ENCODE measurements around the gene MAN1C1.

Gene MAN1C1

DNA sequence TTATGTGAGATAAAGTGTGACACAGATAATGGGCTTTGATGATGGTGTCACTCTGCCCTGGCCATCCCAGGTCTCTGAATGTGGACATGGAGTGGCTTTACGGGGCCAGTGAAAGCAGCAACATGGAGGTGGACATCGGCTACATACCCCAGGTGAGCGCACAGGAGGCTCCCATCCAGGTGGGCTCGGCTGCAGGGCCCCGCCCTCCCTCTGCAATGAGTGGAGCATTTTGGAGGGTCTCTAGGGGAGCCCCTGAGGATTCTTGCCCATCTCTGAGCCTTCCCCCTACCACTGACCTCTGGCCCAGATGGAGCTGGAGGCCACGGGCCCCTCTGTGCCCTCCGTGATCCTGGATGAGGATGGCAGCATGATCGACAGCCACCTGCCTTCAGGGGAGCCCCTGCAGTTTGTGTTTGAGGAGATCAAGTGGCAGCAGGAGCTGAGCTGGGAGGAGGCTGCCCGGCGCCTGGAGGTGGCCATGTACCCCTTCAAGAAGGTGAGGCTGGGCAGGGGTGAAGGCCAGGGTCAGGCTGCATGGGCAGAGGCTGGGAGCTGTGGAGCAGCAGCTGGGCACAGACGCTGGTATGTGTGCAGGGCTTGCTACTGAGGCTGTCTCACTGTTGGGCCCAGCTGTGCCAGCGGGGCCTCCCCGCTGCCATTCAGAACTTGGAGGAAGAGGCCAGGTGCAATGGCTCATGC is 194.9 kb downstream of the MAN1C1 start:
- DNase-seq (ENCODE audit: low read depth in 1 of 2, low spot score in 1 of 2): no peak

DNA sequence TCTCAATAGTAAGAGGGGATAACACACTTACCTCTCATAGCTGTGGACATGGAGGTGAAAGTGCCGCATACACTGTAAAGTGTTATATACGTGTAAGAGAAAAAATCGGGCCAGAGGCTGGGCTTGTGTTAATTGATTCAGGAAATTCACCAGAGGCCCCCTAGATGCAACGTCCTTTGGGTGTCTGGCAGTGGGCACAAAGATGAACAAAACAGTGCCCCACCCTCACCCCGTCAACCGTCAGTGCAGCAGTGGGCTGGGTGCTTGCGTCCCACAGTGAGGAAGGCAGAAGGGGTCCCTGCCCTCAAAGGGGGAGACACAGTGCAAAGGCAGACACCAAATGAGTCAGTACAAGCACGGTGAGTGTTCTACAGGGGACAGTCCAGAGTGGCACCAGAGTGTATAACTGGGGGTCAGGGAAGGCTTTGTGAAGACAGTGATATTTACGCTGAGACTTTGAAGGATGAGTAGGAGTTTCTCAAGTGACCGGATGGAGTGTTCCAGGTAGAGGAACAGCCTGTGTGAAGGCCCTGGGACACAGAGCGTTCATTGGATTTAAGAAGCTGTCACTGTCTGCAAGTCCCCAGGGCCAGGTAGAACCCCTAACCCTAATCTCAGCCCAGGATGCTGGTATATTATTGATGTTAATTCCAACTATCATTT is 196.6 kb downstream of the MAN1C1 start:
- no peak for DNase-seq (ENCODE audit: low read depth in 1 of 2, low spot score in 1 of 2)

DNA sequence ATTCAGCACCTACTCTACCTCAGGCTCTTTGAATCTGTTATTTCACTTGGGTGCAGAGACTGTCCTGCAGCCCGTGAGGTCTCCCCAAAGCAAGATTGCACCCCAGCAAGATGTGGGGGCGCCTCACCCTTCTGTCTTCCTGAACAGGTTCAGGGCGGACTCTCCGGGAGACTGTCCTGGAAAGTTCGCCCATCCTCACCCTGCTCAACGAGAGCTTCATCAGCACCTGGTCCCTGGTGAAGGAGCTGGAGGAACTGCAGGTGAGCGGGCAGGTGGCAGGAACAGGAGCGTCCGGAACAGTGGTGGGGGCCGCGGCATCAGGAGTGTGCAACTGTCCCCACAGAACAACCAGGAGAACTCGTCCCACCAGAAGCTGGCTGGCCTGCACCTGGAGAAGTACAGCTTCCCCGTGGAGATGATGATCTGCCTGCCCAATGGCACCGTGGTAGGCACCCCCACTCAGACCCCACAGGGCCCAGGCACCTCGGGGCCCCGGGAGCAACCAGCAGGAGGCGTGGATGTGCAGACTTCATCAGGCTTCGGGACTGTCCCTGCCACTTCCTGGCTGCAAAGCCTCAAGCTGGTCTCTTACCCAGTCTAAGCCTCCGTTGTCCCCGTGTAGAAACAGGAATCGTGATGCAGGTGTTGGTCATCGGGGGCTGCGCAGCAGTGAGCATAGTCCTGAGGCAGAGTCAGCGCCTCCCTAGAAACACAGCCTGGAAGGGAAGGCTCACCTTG is 197.3 kb downstream of the MAN1C1 start:
- DNase-seq (ENCODE audit: low read depth in 1 of 2, low spot score in 1 of 2): no peak

DNA sequence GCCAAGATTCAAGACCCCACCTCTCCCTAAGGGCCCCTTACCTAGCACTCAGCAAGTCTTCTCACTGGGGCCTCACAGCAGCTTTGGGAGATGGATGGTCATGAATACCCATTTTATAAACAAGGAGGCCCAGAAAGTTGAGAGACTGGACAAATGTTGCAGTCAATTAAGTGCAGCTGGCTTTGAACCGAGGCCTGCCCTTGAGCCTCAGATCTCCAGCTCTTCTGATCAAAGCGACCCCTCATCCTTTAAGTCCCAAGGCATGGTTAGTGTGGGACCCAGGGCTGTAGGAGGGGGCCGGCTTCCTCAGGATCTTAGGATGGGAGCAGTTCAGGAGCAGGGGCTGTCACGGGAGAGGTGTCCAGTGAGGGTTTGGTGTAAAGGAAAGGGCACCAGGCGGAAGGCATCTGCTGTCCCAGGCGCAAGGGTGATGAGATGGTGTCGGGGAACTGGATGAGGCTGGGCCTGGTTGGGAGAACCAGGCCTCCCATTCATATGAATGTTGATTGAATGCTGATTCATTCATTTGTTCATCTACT is 198.0 kb downstream of the MAN1C1 start:
- DNase-seq (ENCODE audit: low read depth in 1 of 2, low spot score in 1 of 2): no peak

DNA sequence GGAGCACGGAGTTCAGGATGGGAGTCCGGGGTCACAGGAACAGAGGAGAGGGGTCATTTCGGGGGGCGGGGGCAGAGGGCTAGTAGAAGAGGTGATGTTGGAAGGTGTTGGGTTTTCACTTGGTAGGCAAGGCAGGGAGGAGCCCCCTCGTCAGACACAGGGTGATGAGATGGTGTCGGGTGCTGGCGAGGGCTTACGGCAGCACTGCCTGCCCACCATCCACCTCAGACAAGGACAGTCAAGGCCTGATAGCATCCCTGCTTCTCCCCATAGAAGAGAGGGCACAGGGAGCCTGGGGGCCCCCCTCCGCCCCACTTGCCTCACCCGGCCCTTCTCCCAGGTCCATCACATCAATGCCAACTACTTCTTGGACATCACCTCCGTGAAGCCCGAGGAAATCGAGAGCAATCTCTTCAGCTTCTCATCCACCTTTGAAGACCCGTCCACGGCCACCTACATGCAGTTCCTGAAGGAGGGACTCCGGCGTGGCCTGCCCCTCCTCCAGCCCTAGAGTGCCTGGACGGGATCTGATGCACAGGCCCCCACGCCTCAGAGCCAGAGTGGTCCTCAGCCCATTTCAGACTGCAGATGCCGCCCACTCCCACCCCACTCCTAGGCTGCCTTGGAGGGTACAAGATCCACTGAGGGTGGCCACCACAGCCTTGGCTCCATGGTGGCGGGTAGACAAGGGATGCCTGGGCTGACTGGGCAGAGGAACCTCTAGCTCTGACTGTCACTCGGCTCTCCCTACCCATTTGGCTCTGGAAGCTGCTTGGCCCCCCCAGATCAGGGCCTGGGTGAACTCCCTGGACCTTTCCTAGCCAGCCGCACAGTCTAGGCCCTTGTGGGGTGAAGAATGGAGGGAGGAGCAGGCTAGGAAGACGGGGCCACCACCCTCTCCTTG is 198.9 kb downstream of the MAN1C1 start:
- no peak for DNase-seq (ENCODE audit: low read depth in 1 of 2, low spot score in 1 of 2)

DNA sequence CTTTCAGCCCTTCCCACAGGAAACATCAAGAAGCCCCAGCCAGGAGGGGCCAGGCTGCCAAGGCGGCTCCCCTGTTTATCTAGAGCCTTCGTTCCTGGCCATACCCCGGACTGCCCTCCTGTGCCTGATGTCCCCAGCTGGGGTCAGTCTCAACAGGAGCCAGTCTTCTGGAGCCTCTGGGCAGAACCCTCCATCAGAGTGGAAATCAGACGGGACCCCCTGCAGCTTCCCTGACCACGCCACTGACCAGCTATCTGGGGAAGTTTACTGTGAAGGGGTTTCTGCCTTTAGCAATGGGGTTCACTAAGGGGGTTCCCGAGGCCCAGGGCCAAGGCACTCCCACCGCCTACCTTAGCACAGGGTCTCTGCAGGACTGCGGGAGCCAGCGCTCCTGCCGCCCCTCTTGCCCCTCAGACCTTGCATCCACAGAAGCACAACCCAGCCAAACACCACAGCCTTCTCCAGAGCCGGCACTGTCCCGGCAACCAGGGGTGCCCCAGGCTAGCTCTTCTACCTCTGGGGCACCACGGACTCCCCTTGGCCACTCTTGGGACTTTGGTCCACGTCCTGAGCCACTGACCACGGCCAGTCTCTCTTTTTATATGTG is 199.6 kb downstream of the MAN1C1 start:
- no peak for DNase-seq (ENCODE audit: low read depth in 1 of 2, low spot score in 1 of 2)

DNA sequence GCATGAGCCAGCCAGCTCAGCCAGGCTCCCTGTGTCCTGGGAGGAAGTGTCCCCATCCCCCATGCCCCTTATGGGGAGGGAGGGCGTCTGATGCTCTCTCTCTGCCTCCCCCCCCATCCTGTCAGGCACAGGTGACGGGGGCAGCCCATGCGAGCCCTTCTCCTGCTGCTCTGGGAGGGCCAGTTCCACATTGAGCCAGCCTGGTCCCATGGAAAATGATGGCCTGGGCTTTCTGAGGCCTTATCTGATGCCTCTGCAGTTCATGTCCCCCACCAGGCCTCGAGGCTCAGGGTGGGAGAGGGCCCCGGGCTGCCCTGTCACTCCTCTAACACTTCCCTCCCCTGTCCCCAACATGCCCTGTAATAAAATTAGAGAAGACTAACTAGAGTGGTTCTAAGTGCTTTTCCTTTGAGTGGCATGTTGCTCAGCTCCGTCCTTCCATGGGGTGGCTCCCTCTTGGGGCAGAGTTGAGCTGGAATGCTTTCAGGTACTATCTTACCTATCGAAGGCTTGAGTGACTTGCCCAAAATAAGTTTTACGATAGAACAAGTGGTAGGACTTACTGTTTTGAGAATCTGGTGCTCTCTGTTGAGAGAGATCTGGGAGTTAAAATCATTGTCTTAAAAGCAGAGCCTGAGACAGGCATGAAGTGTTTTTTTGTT is 201.4 kb downstream of the MAN1C1 start:
- no peak for DNase-seq (ENCODE audit: low read depth in 1 of 2, low spot score in 1 of 2)

DNA sequence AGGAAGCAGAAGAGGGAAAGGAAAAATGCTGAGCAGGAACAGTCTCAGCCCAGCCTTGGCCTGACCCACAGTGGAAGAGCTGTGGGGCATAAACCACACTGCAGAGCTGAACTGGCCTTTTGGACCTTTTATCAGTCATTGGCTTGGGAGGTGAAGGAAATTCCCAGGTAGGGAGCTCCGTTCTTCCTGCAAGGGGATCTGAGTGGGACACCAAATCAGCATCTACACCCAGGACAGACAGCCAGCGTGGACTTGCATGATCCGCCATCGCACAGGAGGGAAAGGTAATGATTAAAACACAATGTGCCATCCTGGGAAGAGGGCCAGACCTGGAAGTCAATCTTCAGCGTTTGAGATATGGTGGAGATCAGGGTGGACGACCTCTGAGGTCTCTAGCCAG is 202.0 kb downstream of the MAN1C1 start:
- DNase-seq (ENCODE audit: low read depth in 1 of 2, low spot score in 1 of 2): no peak

DNA sequence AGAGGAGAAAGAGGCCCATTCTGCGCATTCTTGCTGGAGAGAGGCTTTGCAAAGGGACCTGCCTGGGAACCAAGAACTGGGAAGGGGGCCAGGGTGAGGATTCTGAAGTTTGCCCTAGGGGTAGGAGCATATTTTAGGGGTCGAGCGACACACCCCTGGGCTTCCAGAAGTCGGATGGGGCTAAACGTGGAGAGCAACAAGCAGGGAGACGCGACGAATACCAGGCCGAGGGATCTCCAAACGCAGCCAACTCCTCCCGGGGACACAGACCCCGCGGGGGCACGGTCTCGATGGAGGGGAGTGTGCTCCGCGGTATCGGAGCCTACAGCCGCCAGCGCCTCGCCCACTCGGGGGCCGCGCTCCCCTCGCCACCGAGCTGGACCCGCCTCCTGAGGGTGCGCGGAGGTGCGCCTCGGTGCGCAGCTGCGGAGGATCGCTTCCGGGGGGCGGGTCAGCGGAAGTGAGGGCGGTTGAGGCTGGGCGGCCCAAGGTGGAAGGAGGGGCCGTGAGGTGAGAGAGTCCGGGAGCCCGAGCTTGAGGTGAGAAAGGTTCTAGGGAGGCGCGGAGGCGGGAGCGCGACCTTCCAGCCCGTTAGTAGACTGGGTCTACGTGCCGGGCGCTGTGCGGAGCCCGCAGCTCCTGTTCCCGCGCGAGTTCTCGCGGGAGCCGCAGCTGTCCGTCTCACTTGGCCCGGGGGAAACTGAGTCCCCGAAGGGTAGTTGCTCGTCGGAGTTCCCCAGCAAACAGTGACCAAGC is 203.1 kb downstream of the MAN1C1 start, which contains the start of gene MTFR1L:
Gene MTFR1L (plus strand): TSS at position 464 of the 756 bp plus-strand sequence. CDS start 3,151 bp downstream, outside the sequence.
- peak; percentile 90 for DNase-seq (ENCODE audit: low read depth in 1 of 2, low spot score in 1 of 2)

DNA sequence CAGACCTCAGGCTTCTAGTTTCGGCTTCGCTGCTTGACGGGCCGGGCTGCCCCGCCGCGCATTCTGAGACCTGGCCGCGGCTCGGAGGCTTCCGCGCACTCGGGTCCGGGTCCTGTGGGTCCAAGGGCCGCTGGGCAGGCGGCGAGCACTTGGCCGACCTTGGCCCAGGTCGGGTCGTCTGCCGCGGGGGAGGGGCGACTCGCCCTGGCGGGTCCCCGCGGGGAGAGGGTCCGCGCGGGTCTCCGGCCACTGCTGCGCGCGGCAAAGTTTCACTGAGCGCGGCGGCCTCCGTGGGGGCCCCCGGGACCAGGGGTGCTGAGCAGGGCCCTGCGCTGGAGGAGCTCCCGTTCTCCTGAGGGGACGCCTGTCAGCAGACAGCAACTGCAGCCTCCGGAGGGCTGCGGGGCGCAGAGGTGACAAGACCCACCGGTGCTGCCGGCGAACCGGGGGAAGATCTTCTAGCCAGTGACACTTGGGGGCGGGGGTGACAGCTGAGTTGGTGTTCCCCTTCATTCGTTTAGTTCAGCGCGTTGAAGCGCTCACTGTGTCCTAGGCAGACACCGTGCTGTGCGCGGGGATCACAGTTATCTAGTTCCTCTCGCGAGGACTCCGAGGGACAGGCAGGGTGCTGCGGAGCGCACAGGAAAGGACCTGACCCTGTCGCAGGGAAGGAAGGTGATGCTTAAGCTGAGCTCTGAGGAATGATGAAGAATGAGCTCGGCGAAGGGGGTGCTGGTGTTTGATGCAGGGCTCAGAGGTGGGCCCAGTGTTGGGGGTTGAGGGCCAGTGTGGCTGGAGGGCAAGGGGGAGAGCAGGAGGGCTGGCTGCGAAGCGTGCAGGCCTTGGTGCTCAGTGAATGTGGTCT is 203.9 kb downstream of the MAN1C1 start:
- DNase-seq (ENCODE audit: low read depth in 1 of 2, low spot score in 1 of 2): peak; percentile 41 to 51

DNA sequence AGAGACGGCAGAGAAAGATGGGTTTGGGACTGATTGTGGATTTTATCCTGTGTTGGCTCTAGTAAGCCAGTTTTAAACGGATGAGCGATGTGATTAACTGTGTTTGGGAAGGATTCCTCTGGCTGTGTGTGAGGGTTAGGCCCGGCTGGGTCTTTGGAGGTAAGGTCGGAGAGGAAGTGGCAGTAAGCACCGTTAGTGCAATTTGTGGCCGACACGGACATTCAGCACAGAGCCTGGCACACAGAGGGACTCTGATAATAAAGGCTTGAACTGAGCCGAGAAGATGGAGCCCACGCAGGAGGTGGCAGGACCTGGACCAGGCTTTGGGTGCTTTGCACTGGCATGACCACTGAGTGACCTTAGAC is 204.5 kb downstream of the MAN1C1 start:
- DNase-seq (ENCODE audit: low read depth in 1 of 2, low spot score in 1 of 2): no peak

DNA sequence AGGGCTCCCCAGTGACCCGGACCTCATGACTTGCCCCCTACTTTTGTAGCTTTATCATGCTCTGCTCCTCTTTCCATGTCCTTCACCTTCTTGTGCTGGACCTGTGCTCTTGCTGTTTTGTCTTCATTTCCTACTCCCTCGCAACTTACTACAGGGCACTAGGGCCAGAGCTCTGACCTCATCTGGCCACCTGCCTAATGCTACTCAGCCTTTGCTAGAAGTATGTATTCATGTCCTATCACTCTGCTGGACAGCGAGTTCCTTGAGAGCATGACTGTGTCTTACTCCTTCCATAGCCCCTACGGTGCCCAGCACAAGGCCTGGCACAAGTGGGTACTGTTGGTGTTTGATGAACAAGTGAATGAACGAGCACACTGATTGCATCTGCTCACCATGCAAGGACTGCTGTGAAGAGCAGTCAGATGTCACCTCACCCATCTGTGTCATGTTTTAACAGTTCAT is 205.1 kb downstream of the MAN1C1 start:
- DNase-seq (ENCODE audit: low read depth in 1 of 2, low spot score in 1 of 2): no peak

DNA sequence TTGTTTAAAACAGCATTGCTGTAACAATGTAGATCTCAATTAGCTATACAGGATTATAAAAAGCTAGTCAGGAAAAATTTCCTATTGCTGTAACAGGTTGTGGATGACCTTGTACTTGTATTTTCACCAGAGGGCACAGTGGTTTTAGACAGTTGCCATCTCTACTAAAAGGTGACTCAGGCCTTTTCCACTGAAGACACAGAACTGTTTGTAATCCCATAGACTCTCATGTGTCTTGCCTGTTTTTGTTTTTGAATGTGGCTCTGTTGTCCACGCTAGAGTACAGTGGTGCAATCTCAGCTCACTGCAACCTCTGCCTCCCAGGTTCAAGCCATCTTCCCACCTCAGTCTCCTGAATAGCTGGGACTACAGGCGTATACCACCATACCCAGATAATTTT is 209.0 kb downstream of the MAN1C1 start:
- no peak for DNase-seq (ENCODE audit: low read depth in 1 of 2, low spot score in 1 of 2)

DNA sequence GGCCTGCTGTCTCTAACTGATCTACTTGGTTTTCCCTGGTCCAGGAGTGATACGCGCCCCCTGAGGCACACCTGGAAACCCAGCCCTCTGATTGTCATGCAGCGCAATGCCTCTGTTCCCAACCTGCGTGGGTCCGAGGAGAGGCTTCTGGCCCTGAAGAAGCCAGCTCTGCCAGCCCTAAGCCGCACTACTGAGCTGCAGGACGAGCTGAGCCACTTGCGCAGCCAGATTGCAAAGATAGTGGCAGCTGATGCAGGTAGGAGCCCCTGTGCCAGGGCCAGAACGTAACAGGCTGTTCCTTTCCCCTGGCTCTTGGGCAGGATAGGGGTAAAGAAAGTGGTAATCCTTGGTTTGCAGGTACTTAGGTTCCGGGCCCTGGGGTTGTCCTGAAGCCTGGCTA is 210.0 kb downstream of the MAN1C1 start:
- DNase-seq (ENCODE audit: low read depth in 1 of 2, low spot score in 1 of 2): no peak

DNA sequence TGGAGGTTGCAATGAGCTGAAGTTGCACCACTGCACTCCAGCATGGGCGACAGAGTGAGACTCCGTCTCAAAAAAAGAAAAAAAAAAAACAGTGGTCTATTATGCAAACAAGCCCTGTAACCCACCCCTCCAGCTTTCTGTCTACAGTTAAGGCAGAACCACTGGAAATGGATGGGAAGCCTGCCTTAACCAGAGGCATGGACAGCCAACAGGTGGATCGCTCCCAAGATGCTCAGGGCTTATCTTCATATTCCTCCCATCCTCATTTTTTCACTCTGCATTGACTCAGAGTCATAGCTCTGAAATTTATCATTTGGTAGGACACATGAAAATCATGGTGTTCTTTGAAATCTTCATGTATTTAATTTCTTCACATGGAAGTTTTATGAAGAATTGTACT is 211.9 kb downstream of the MAN1C1 start:
- DNase-seq (ENCODE audit: low read depth in 1 of 2, low spot score in 1 of 2): no peak

DNA sequence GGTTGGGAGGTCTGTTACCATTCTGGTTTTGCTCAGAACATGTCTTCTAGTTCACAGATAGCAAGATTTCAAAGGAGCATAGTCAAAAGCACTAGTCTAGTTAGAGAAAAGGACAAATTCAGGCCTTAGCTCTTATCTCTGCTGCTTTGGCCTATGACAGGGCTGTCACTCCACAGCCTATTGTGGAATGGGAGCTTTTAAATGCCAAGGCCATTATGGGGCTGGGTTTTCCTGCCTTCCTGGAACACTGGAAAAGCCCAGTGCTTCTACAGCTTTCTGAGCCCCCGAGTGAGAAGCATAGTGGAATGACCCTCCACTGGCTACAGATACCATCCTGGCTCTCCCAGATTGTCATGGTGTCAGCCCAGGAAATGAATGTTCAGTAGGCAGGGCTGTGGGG is 212.5 kb downstream of the MAN1C1 start:
- DNase-seq (ENCODE audit: low read depth in 1 of 2, low spot score in 1 of 2): no peak

DNA sequence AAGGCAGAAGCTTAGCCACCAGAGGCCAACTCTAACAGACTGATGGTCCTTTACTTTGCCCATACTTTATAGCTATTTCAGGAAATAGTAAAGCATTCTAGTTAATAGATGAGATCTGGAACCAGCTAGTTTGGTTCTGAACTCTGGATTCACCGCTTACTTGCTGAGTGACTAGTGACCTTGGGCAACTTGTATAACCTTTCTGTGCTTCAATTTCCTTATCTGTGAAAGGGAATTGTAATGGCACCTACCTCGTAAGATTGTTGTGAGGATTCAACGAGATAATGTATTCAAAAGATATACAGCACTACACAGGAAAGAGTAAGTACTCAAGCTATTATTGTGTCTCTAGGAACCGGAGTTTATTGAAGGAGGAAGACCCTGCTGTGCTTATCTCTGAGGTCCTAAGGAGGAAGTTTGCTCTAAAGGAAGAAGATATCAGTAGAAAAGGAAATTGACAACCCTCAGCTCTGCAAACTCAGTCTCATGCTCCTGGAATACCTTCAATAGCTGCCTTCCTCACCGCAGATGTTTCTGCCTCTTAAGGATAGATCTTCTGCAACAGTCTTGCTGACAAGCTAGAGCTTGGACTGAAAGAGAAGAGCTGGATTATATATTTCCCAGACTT is 215.1 kb downstream of the MAN1C1 start:
- DNase-seq (ENCODE audit: low read depth in 1 of 2, low spot score in 1 of 2): no peak
